RWPE2 (cell line): ENCODE measurements around the gene SPRN.
"Not testable (repeated sequence)": the region's sequence is repeated elsewhere in the genome, so short reads cannot be mapped to it uniquely, and the experiment has no call there.

Experiments
- ATAC-seq: fragments of 200-7000 bp; cut with Tn5 transposase; 3 replicates; pipeline ENCODE4 v1.9.1; 2021; ENCODE audit warnings: low read depth
- DNase-seq: peaks from one replicate; pipeline ENCODE4 v3.0.0-alpha.2; 2020; ENCODE audit warnings: low spot score
- H3K27ac ChIP-seq: fragments of 450-650 bp; 2 replicates; pipeline ENCODE4 v1.5.1; 2017; ENCODE audit warnings: mild to moderate bottlenecking; ENCODE audit not compliant: poor library complexity, severe bottlenecking
- H3K27me3 ChIP-seq: fragments of 250-450 bp; sonication (Bioruptor Pico); 2 replicates; pipeline ENCODE4 v1.5.1; 2021; ENCODE audit warnings: mild to moderate bottlenecking, moderate library complexity; ENCODE audit not compliant: insufficient read depth, poor library complexity, severe bottlenecking
- H3K36me3 ChIP-seq: fragments of 250-450 bp; sonication (Bioruptor Pico); 2 replicates; pipeline ENCODE4 v1.5.1; 2020; ENCODE audit warnings: low read depth, mild to moderate bottlenecking, moderate library complexity
- H3K4me1 ChIP-seq: fragments of 250-450 bp; sonication (Bioruptor Pico); 2 replicates; pipeline ENCODE4 v1.5.1; 2021; ENCODE audit warnings: mild to moderate bottlenecking, moderate library complexity; ENCODE audit not compliant: insufficient read depth, poor library complexity, severe bottlenecking
- H3K4me3 ChIP-seq: fragments of 250-450 bp; sonication (Bioruptor Pico); 2 replicates; pipeline ENCODE4 v1.5.1; 2021; ENCODE audit warnings: mild to moderate bottlenecking, moderate library complexity; ENCODE audit not compliant: severe bottlenecking
- H3K9me3 ChIP-seq: fragments of 250-450 bp; sonication (Bioruptor Pico); 2 replicates; pipeline ENCODE4 v1.5.1; 2021; ENCODE audit warnings: mild to moderate bottlenecking, moderate library complexity; ENCODE audit not compliant: severe bottlenecking
- CTCF ChIP-seq: fragments of 450-650 bp; IDR thresholded peaks from one replicate; pipeline ENCODE4 v1.5.1; 2017; ENCODE audit warnings: mild to moderate bottlenecking, moderate library complexity; ENCODE audit not compliant: poor library complexity, severe bottlenecking

The SPRN gene

GRCh38 chr10:133424601-133425000, at the start of gene SPRN:
Gene SPRN (minus strand): TSS chr10:133424625. CDS start chr10:133423681, 944 bp downstream.
- H3K27me3 ChIP-seq, H3K36me3 ChIP-seq, H3K27ac ChIP-seq, DNase-seq, ATAC-seq, H3K4me1 ChIP-seq, H3K4me3 ChIP-seq, H3K9me3 ChIP-seq: not testable (repeated sequence)

- no peak overlapping the region for H3K27ac ChIP-seq
- no peak for TF ChIP-seq CTCF
- H3K9me3 ChIP-seq = no peaks in the 10 kb centered on the region
- H3K27me3 ChIP-seq = no peaks in the 10 kb centered on the region
- no peaks in the 10 kb centered on the region for H3K36me3 ChIP-seq
- DNase-seq (no peak), ATAC-seq (no peak)
- no peaks in the 10 kb centered on the region for H3K4me1 ChIP-seq
- no peak overlapping the region for H3K4me3 ChIP-seq
Measured at GRCh38 chr10:133474027-133474426, 49.6 kb upstream of the SPRN start.

GRCh38 chr10:133473270-133473669, 48.8 kb upstream of the SPRN start:
- H3K4me1 ChIP-seq = no peaks in the 10 kb centered on the region
- ATAC-seq (no peak), DNase-seq (no peak)
- no peaks in the 10 kb centered on the region for H3K27me3 ChIP-seq
- no peaks in the 10 kb centered on the region for H3K36me3 ChIP-seq
- H3K4me3 ChIP-seq = no peak overlapping the region
- TF ChIP-seq CTCF = no peak
- no peaks in the 10 kb centered on the region for H3K9me3 ChIP-seq
- no peak overlapping the region for H3K27ac ChIP-seq

GRCh38 chr10:133471300-133472109, 47.1 kb upstream of the SPRN start:
- TF ChIP-seq CTCF = no peak
- H3K27me3 ChIP-seq = no peaks in the 10 kb centered on the region

GRCh38 chr10:133469205-133469604, 44.8 kb upstream of the SPRN start:
- H3K27me3 ChIP-seq, H3K9me3 ChIP-seq, ATAC-seq, DNase-seq, H3K4me1 ChIP-seq, H3K36me3 ChIP-seq, H3K27ac ChIP-seq, H3K4me3 ChIP-seq: not testable (repeated sequence)

More at GRCh38 chr10:133471300-133472109, 47.1 kb upstream of the SPRN start:
- H3K36me3 ChIP-seq = no peaks in the 10 kb centered on the region
- no peaks in the 10 kb centered on the region for H3K9me3 ChIP-seq
- H3K4me3 ChIP-seq = no peak overlapping the region
- no peak overlapping the region for H3K27ac ChIP-seq
- DNase-seq (no peak), ATAC-seq (no peak)
- H3K4me1 ChIP-seq = no peaks in the 10 kb centered on the region
